Trophoblast cell (in vitro differentiated cells and primary cell): ENCODE data around the gene PMS1.

Experiments used
- DNase-seq, 2 donors: peaks; one replicate each; pipeline ENCODE4 v3.0.0-alpha.2; 2016
- H2AFZ ChIP-seq: 2 replicates; pipeline ENCODE4 v1.6.1; 2013; ENCODE audit warnings: low read length, moderate library complexity, mild to moderate bottlenecking; ENCODE audit not compliant: insufficient read depth, poor library complexity
- H2AK5ac ChIP-seq: 2 replicates; pipeline ENCODE4 v1.6.1; 2013; ENCODE audit warnings: mild to moderate bottlenecking, low read length
- H2BK120ac ChIP-seq: 2 replicates; pipeline ENCODE4 v1.6.1; 2013; ENCODE audit warnings: low read length, mild to moderate bottlenecking, moderate library complexity; ENCODE audit not compliant: insufficient read depth, poor library complexity
- H2BK12ac ChIP-seq: 2 replicates; pipeline ENCODE4 v1.6.1; 2013; ENCODE audit warnings: mild to moderate bottlenecking, low read length, moderate library complexity
- H2BK5ac ChIP-seq: 2 replicates; pipeline ENCODE4 v1.6.1; 2013; ENCODE audit warnings: low read length, low read depth, moderate library complexity, mild to moderate bottlenecking; ENCODE audit not compliant: poor library complexity
- H3K14ac ChIP-seq: 2 replicates; pipeline ENCODE4 v1.6.1; 2013; ENCODE audit warnings: mild to moderate bottlenecking, low read length
- H3K18ac ChIP-seq: 2 replicates; pipeline ENCODE4 v1.6.1; 2013; ENCODE audit warnings: mild to moderate bottlenecking, low read length
- H3K23ac ChIP-seq: 2 replicates; pipeline ENCODE4 v1.6.1; 2013; ENCODE audit warnings: low read length
- H3K27ac ChIP-seq: 2 replicates; pipeline ENCODE4 v1.5.1; 2013; ENCODE audit warnings: low read depth, mild to moderate bottlenecking, inconsistent platforms, low read length, moderate library complexity
- H3K27me3 ChIP-seq: 2 replicates; pipeline ENCODE4 v1.6.1; 2013; ENCODE audit warnings: inconsistent platforms, mild to moderate bottlenecking, low read length, moderate library complexity; ENCODE audit not compliant: insufficient read depth
- H3K36me3 ChIP-seq, 2 experiments: 1 replicate in 1 of 2; 2 replicates in 1 of 2; pipeline ENCODE4 v1.6.1; 2013; ENCODE audit warnings: low read length in 2 of 2, mild to moderate bottlenecking in 2 of 2, moderate library complexity in 1 of 2; ENCODE audit not compliant: insufficient read depth in 2 of 2, control insufficient read depth in 1 of 2
- H3K4ac ChIP-seq: 2 replicates; pipeline ENCODE4 v1.6.1; 2013; ENCODE audit warnings: low read depth, mild to moderate bottlenecking, low read length, moderate library complexity
- H3K4me1 ChIP-seq, 2 experiments: 1 replicate in 1 of 2; 2 replicates in 1 of 2; pipeline ENCODE4 v1.6.1; 2013; ENCODE audit warnings: low read length in 2 of 2, mild to moderate bottlenecking in 2 of 2, moderate library complexity in 1 of 2; ENCODE audit not compliant: insufficient read depth in 2 of 2, control insufficient read depth in 1 of 2
- H3K4me2 ChIP-seq: 2 replicates; pipeline ENCODE4 v1.6.1; 2013; ENCODE audit warnings: inconsistent platforms, mild to moderate bottlenecking, low read length, moderate library complexity
- H3K4me3 ChIP-seq: 2 replicates; pipeline ENCODE4 v1.5.1; 2013; ENCODE audit warnings: mild to moderate bottlenecking, low read depth, low read length, inconsistent platforms
- H3K79me1 ChIP-seq: one replicate; pipeline ENCODE4 v1.6.1; 2013; ENCODE audit warnings: low read length
- H3K79me2 ChIP-seq: 2 replicates; pipeline ENCODE4 v1.6.1; 2013; ENCODE audit warnings: low read length, mild to moderate bottlenecking; ENCODE audit not compliant: control insufficient read depth, insufficient read depth, poor library complexity
- H3K9ac ChIP-seq: 2 replicates; pipeline ENCODE4 v1.6.1; 2013; ENCODE audit warnings: mild to moderate bottlenecking, low read length
- H3K9me3 ChIP-seq: 2 replicates; pipeline ENCODE4 v1.6.1; 2013; ENCODE audit warnings: low read depth, mild to moderate bottlenecking, control low read depth, inconsistent platforms, low read length; ENCODE audit not compliant: insufficient read depth
- H4K12ac ChIP-seq: 2 replicates; pipeline ENCODE4 v1.6.1; 2013; ENCODE audit warnings: low read depth, mild to moderate bottlenecking, low read length, moderate library complexity
- H4K8ac ChIP-seq: 2 replicates; pipeline ENCODE4 v1.6.1; 2013; ENCODE audit warnings: low read depth, mild to moderate bottlenecking, low read length, moderate library complexity
- H4K91ac ChIP-seq: one replicate; pipeline ENCODE4 v1.6.1; 2013; ENCODE audit warnings: low read depth, mild to moderate bottlenecking, low read length, moderate library complexity
- WGBS: extraction: QIAGEN DNeasy Blood & Tissue Kit; methylation state at CpG from one replicate; pipeline ENCODE4 v1.1.7; 2013; ENCODE audit warnings: missing lambda C conversion rate; ENCODE audit not compliant: insufficient read length, insufficient coverage; ENCODE audit errors: extremely low coverage; 5-methylcytosine and 5-hydroxymethylcytosine counted together

The PMS1 gene

DNA sequence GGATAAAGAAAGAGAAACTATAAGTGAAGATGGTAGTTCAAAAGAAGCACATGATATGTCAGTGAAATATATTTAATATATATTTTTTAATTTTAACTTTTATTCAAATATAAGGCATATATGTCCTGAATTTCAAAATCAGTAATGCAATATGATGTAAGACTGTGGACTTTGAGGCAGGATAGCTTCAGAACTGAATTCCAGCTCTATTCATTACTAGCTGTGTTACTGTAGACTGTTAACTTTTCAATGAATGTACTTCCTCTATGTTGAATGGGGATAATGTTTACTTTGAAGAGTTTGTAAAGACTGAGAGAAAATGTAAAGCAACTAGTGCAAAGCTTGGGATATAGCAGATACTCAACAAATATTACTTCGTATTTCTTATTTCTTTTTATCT, 112.6 kb downstream of the PMS1 start:
- H3K79me1 ChIP-seq: no peaks in the 10 kb centered on the region
- no peaks in the 10 kb centered on the region for H3K79me2 ChIP-seq
- H4K91ac ChIP-seq: no peak overlapping the region
- no peak overlapping the region for H3K23ac ChIP-seq
- H3K36me3 ChIP-seq: no peaks in the 10 kb centered on the region
- no peak overlapping the region for H4K12ac ChIP-seq
- no peak overlapping the region for H2AFZ ChIP-seq
- H3K14ac ChIP-seq: no peak overlapping the region
- H2BK120ac ChIP-seq: no peak overlapping the region
- H3K9me3 ChIP-seq: peaks cover 2% of the 10 kb centered on the region
- no peak overlapping the region for H3K4me3 ChIP-seq
- H3K4ac ChIP-seq: no peak overlapping the region
- no peak overlapping the region for H2AK5ac ChIP-seq
- H3K27me3 ChIP-seq: no peaks in the 10 kb centered on the region
- no peaks in the 10 kb centered on the region for H3K4me1 ChIP-seq
- H2BK5ac ChIP-seq: no peak overlapping the region
- H3K27ac ChIP-seq: no peak overlapping the region
- H3K4me2 ChIP-seq: no peak overlapping the region
- WGBS: no CpG with 5 or more reads among the region's 1 CpG
- no peak overlapping the region for H2BK12ac ChIP-seq
- no peak overlapping the region for H3K9ac ChIP-seq
- no peak overlapping the region for H3K18ac ChIP-seq
- no peak for DNase-seq
- H4K8ac ChIP-seq: no peak overlapping the region

GRCh38 chr2:189899101-189899500, 114.9 kb downstream of the PMS1 start:
- no peak overlapping the region for H3K9ac ChIP-seq
- no peak overlapping the region for H2AFZ ChIP-seq
- H2BK12ac ChIP-seq: no peak overlapping the region
- no peak overlapping the region for H3K27ac ChIP-seq
- H4K8ac ChIP-seq: no peak overlapping the region
- H2BK120ac ChIP-seq: no peak overlapping the region
- H4K91ac ChIP-seq: no peak overlapping the region
- H2AK5ac ChIP-seq: no peak overlapping the region
- no peaks in the 10 kb centered on the region for H3K36me3 ChIP-seq
- no peaks in the 10 kb centered on the region for H3K4me1 ChIP-seq
- no peak overlapping the region for H3K14ac ChIP-seq
- H3K18ac ChIP-seq: no peak overlapping the region
- DNase-seq: no peak
- no peak overlapping the region for H4K12ac ChIP-seq
- no peaks in the 10 kb centered on the region for H3K79me1 ChIP-seq
- H3K79me2 ChIP-seq: no peaks in the 10 kb centered on the region
- no peaks in the 10 kb centered on the region for H3K9me3 ChIP-seq
- no peak overlapping the region for H2BK5ac ChIP-seq
- no peak overlapping the region for H3K4me2 ChIP-seq
- H3K23ac ChIP-seq: no peak overlapping the region
- H3K4ac ChIP-seq: no peak overlapping the region
- H3K4me3 ChIP-seq: no peak overlapping the region
- no peaks in the 10 kb centered on the region for H3K27me3 ChIP-seq

DNA sequence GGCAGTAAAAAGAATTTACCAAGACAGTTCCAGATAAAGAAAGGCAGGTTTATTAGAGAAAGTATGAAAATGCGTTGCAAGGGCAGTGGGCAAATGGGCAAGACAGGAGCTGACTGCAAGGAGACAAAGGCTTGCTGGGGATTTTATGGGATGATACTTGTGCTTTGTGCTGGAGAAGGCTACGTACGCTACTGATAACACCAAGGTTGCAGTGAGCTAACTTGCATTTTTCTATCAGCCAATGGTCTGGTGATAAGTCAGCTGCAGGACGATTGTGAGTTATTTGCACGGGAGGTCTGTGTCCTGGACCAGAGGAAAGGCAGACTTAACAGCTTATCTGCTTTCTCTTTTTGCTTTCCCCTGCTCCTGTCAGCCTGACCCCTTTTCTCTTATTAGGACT, 116.5 kb downstream of the PMS1 start:
- no peak overlapping the region for H3K4me3 ChIP-seq
- no peak overlapping the region for H3K14ac ChIP-seq
- no peak overlapping the region for H4K91ac ChIP-seq
- no peak overlapping the region for H3K4ac ChIP-seq
- H3K27me3 ChIP-seq: no peaks in the 10 kb centered on the region
- H4K12ac ChIP-seq: no peak overlapping the region
- H2BK12ac ChIP-seq: no peak overlapping the region
- H2AK5ac ChIP-seq: no peak overlapping the region
- H3K4me2 ChIP-seq: no peak overlapping the region
- H2BK5ac ChIP-seq: no peak overlapping the region
- H3K79me1 ChIP-seq: no peaks in the 10 kb centered on the region
- H3K9me3 ChIP-seq: no peaks in the 10 kb centered on the region
- H3K79me2 ChIP-seq: no peaks in the 10 kb centered on the region
- no peak overlapping the region for H2BK120ac ChIP-seq
- no peak overlapping the region for H3K23ac ChIP-seq
- no peak overlapping the region for H3K9ac ChIP-seq
- no peak overlapping the region for H4K8ac ChIP-seq
- no peak overlapping the region for H3K18ac ChIP-seq
- WGBS: no CpG with 5 or more reads among the region's 5 CpGs
- no peak overlapping the region for H2AFZ ChIP-seq
- no peak overlapping the region for H3K27ac ChIP-seq
- DNase-seq: no peak
- H3K4me1 ChIP-seq: no peaks in the 10 kb centered on the region
- H3K36me3 ChIP-seq: no peaks in the 10 kb centered on the region

GRCh38 chr2:189901664-189902063, 117.4 kb downstream of the PMS1 start:
- no peaks in the 10 kb centered on the region for H3K79me1 ChIP-seq

DNA sequence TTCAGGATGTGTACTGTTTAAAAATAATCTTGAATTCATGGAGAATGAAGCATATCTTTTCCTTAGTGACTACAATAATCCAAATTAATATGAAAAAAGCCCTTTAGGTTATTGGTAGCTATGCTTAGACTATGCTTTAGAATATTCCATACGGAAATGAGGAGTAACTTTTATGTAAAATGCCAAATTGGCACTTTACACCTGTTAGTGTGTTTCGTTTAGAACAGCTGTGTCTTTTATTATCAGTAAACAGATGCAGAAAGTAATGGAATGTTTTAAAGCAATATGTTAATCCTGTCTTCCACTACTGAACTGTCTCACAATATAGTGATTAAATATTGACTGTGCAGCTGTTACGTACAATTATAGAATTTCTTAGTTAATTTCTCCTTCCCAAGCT, 129.6 kb downstream of the PMS1 start:
- DNase-seq: no peak
- H4K8ac ChIP-seq: no peak overlapping the region
- H3K14ac ChIP-seq: no peak overlapping the region
- H3K4me2 ChIP-seq: no peak overlapping the region
- no peaks in the 10 kb centered on the region for H3K79me1 ChIP-seq
- H3K4me1 ChIP-seq: no peaks in the 10 kb centered on the region
- H3K79me2 ChIP-seq: no peaks in the 10 kb centered on the region
- H4K91ac ChIP-seq: no peak overlapping the region
- no peak overlapping the region for H3K4ac ChIP-seq
- no peak overlapping the region for H2BK5ac ChIP-seq
- H3K9ac ChIP-seq: no peak overlapping the region
- no peak overlapping the region for H2BK120ac ChIP-seq
- H2AK5ac ChIP-seq: no peak overlapping the region
- no peak overlapping the region for H3K27ac ChIP-seq
- WGBS: no CpG with 5 or more reads among the region's 3 CpGs
- H2AFZ ChIP-seq: no peak overlapping the region
- no peaks in the 10 kb centered on the region for H3K27me3 ChIP-seq
- no peaks in the 10 kb centered on the region for H3K36me3 ChIP-seq
- no peak overlapping the region for H3K23ac ChIP-seq
- no peaks in the 10 kb centered on the region for H3K9me3 ChIP-seq
- H3K18ac ChIP-seq: no peak overlapping the region
- H4K12ac ChIP-seq: no peak overlapping the region
- no peak overlapping the region for H3K4me3 ChIP-seq
- H2BK12ac ChIP-seq: no peak overlapping the region

More at GRCh38 chr2:189901664-189902063, 117.4 kb downstream of the PMS1 start:
- H3K79me2 ChIP-seq: no peaks in the 10 kb centered on the region
- H3K9ac ChIP-seq: no peak overlapping the region
- no peak overlapping the region for H3K4ac ChIP-seq
- H4K12ac ChIP-seq: no peak overlapping the region
- H4K91ac ChIP-seq: no peak overlapping the region
- no peaks in the 10 kb centered on the region for H3K9me3 ChIP-seq
- no peak for DNase-seq
- no peak overlapping the region for H2BK120ac ChIP-seq
- H3K4me2 ChIP-seq: no peak overlapping the region
- H2BK5ac ChIP-seq: no peak overlapping the region
- no peak overlapping the region for H3K4me3 ChIP-seq
- H3K23ac ChIP-seq: no peak overlapping the region
- H3K4me1 ChIP-seq: no peaks in the 10 kb centered on the region
- no peak overlapping the region for H2AK5ac ChIP-seq
- no peak overlapping the region for H3K27ac ChIP-seq
- H3K27me3 ChIP-seq: no peaks in the 10 kb centered on the region
- no peaks in the 10 kb centered on the region for H3K36me3 ChIP-seq
- no peak overlapping the region for H2AFZ ChIP-seq
- no peak overlapping the region for H2BK12ac ChIP-seq
- no peak overlapping the region for H4K8ac ChIP-seq
- H3K18ac ChIP-seq: no peak overlapping the region
- no peak overlapping the region for H3K14ac ChIP-seq
